Prostate gland (tissue), 2 donors: ENCODE results near the gene SLC39A11. TPM values are rescaled to one million over a fixed set of nuclear protein-coding genes. Genes with fewer than 3 reads are reported as not detected.

ENCODE experiments used
- DNase-seq: peaks from one replicate; pipeline ENCODE4 v3.0.0-alpha.2; 2019; ENCODE audit warnings: low spot score
- H3K27ac ChIP-seq, 2 donors: fragments of 200-600 bp; sonication (generic); 2 replicates each; pipeline ENCODE4 v1.5.1; 2017 to 2019
- H3K27me3 ChIP-seq: fragments of 200-600 bp; sonication (generic); replicated peaks from 2 replicates; pipeline ENCODE4 v1.5.1; 2019; ENCODE audit not compliant: insufficient read depth
- H3K36me3 ChIP-seq, 2 donors: fragments of 200-600 bp; sonication (generic); 1 replicate in 1 of 2; 2 replicates in 1 of 2; pipeline versions ENCODE4 v1.5.1 to v1.8.1; 2017 to 2019
- H3K4me1 ChIP-seq: fragments of 200-600 bp; sonication (generic); replicated peaks from 2 replicates; pipeline ENCODE4 v1.5.1; 2019
- H3K4me3 ChIP-seq, 2 donors: fragments of 200-600 bp; sonication (generic); 2 replicates each; pipeline ENCODE4 v1.5.1; 2017 to 2019
- H3K9me3 ChIP-seq: fragments of 200-600 bp; sonication (generic); 2 replicates; pipeline ENCODE4 v1.5.1; 2017
- CTCF ChIP-seq, 4 experiments: fragments of 200-600 bp in 2 of 4; fragments of 450-650 bp in 2 of 4; sonication (generic) in 2 of 4; IDR thresholded peaks; 1 replicate in 3 of 4; 2 replicates in 1 of 4; pipeline ENCODE4 v1.5.1; 2016 to 2019; ENCODE audit warnings: antibody characterized with exemption in 4 of 4, mild to moderate bottlenecking in 2 of 4, moderate library complexity in 2 of 4
- POLR2A ChIP-seq: fragments of 450-650 bp; IDR thresholded peaks from one replicate; pipeline ENCODE4 v1.6.1; 2016; ENCODE audit warnings: antibody characterized with exemption, mild to moderate bottlenecking
- POLR2AphosphoS5 ChIP-seq: sonication (generic); formaldehyde crosslinking; IDR thresholded peaks from one replicate; pipeline ENCODE4 v1.6.1; 2017; ENCODE audit warnings: antibody characterized with exemption
- WGBS: methylation state at CpG from one replicate; pipeline ENCODE4 v1.1.5; 2018; 5-methylcytosine and 5-hydroxymethylcytosine counted together
- intact Hi-C: fragments of 100-400 bp; cut with DNase I; formaldehyde crosslinking; loops from one replicate; pipeline ENCODE4 v1.14.2; 2022
- total RNA-seq, 2 donors: library from RNA; depleted of rRNA; stranded (reverse); fragments of >200 nt; gene quantifications; one replicate each; pipeline ENCODE4 v1.1.0, GENCODE V29; 2016

SLC39A11 gene
- total RNA-seq, 2 donors from 2014 or later = 15.1 to 29.7 TPM

- no peak overlapping the region for H3K4me3 ChIP-seq
- TF ChIP-seq CTCF (IDR thresholded peaks at IDR 0.05) (no peak), POLR2A (no peak), POLR2AphosphoS5 (no peak)
- H3K36me3 ChIP-seq = no peaks in the 10 kb centered on the region
- DNase-seq = no peak
- H3K27me3 ChIP-seq = no peaks in the 10 kb centered on the region
- H3K27ac ChIP-seq = no peak overlapping the region
- H3K9me3 ChIP-seq = no peaks in the 10 kb centered on the region
- 62% methylated on average over 9 of the region's 9 CpGs for WGBS
- intact Hi-C loops = no loop called here
- no peaks in the 10 kb centered on the region for H3K4me1 ChIP-seq
These were observed 120.1 kb downstream of the SLC39A11 start for GRCh38 chr17:72972263-72972951.

- Histone ChIP-seq H3K9me3 (no peaks in the 10 kb centered on the region), H3K4me3 (no peak overlapping the region), H3K27me3 (no peaks in the 10 kb centered on the region), H3K27ac (no peak overlapping the region), H3K36me3 (no peaks in the 10 kb centered on the region), H3K4me1 (no peaks in the 10 kb centered on the region)
- intact Hi-C loops = no loop called here
- 79% methylated on average over 11 of the region's 11 CpGs for WGBS
- TF ChIP-seq CTCF (IDR thresholded peaks at IDR 0.05) = no peak
- TF ChIP-seq POLR2AphosphoS5 = no peak
- TF ChIP-seq POLR2A = no peak
- DNase-seq = no peak
These were observed 121.1 kb downstream of the SLC39A11 start for GRCh38 chr17:72971226-72971880.

- Histone ChIP-seq H3K27me3 (no peaks in the 10 kb centered on the region), H3K9me3 (no peaks in the 10 kb centered on the region), H3K4me3 (no peak overlapping the region), H3K27ac (no peak overlapping the region), H3K36me3 (no peaks in the 10 kb centered on the region), H3K4me1 (no peaks in the 10 kb centered on the region)
- WGBS = 89% methylated on average over 10 of the region's 10 CpGs
- TF ChIP-seq CTCF (IDR thresholded peaks at IDR 0.05) (no peak), POLR2AphosphoS5 (no peak), POLR2A (no peak)
- intact Hi-C loops = no loop called here
- no peak for DNase-seq
These were observed 121.7 kb downstream of the SLC39A11 start for GRCh38 chr17:72970797-72971196.

GRCh38 chr17:72970246-72970645 lies 122.2 kb downstream of the SLC39A11 start:
- no peaks in the 10 kb centered on the region for H3K9me3 ChIP-seq
- no peak for DNase-seq
- intact Hi-C loops = no loop called here
- TF ChIP-seq CTCF (IDR thresholded peaks at IDR 0.05) = no peak
- no peak for TF ChIP-seq POLR2AphosphoS5
- TF ChIP-seq POLR2A = no peak
- H3K27ac ChIP-seq = no peak overlapping the region
- H3K36me3 ChIP-seq = no peaks in the 10 kb centered on the region
- no peaks in the 10 kb centered on the region for H3K4me1 ChIP-seq
- no peaks in the 10 kb centered on the region for H3K27me3 ChIP-seq
- H3K4me3 ChIP-seq = no peak overlapping the region
- 75% methylated on average over 5 of the region's 5 CpGs for WGBS
